Common myeloid progenitor, CD34-positive (primary cell): Measurements from ENCODE around the gene GPC4.

Experiments
- CTCF ChIA-PET: fragments of 350-600 bp; sonication (Branson Sonifier 250); formaldehyde crosslinking; loops from one replicate; lab custom pipeline; 2021; ENCODE audit warnings: antibody characterized with exemption; lab: Charles Lee
- POLR2A ChIA-PET: fragments of 350-600 bp; sonication (Branson Sonifier 250); formaldehyde crosslinking; loops from one replicate; lab custom pipeline; 2021; ENCODE audit warnings: antibody characterized with exemption; lab: Charles Lee
- DNase-seq, 3 donors: peaks; one replicate each; pipeline versions ENCODE4 v3.0.0 to v3.0.0-alpha.2; 2013
- H3K27ac ChIP-seq, 2 experiments: 1 replicate in 1 of 2; 2 replicates in 1 of 2; pipeline ENCODE4 v1.7.0; 2013; ENCODE audit warnings: inconsistent platforms in 2 of 2, low read length in 2 of 2, mild to moderate bottlenecking in 2 of 2, low read depth in 1 of 2, moderate library complexity in 1 of 2; ENCODE audit not compliant: severe bottlenecking in 2 of 2, insufficient read depth in 1 of 2, poor library complexity in 1 of 2
- H3K27me3 ChIP-seq, 5 experiments: replicated peaks in 2 of 5; 1 replicate in 3 of 5; 2 replicates in 2 of 5; pipeline versions ENCODE4 v1.6.1 to v1.7.0; 2013; ENCODE audit warnings: low read length in 4 of 5, mild to moderate bottlenecking in 2 of 5, moderate library complexity in 2 of 5, inconsistent platforms in 1 of 5; ENCODE audit not compliant: insufficient read depth in 5 of 5, control insufficient read depth in 4 of 5
- H3K36me3 ChIP-seq, 4 experiments: 1 replicate in 2 of 4; 2 replicates in 2 of 4; pipeline versions ENCODE4 v1.6.1 to v1.7.0; 2013; ENCODE audit warnings: low read length in 3 of 4, control low read depth in 1 of 4, mild to moderate bottlenecking in 1 of 4; ENCODE audit not compliant: control insufficient read depth in 4 of 4, insufficient read depth in 4 of 4
- H3K4me1 ChIP-seq, 4 experiments: 1 replicate in 3 of 4; 2 replicates in 1 of 4; pipeline versions ENCODE4 v1.6.1 to v1.7.1; 2013; ENCODE audit warnings: low read length in 3 of 4, mild to moderate bottlenecking in 3 of 4, control low read depth in 1 of 4, inconsistent platforms in 1 of 4, moderate library complexity in 1 of 4; ENCODE audit not compliant: control insufficient read depth in 4 of 4, insufficient read depth in 4 of 4; ENCODE audit errors: control extremely low read depth in 1 of 4
- H3K4me3 ChIP-seq, 7 experiments: 1 replicate in 4 of 7; 2 replicates in 3 of 7; pipeline versions ENCODE4 v1.5.1 to v1.7.0; 2013; ENCODE audit warnings: mild to moderate bottlenecking in 7 of 7, low read length in 6 of 7, moderate library complexity in 6 of 7, inconsistent platforms in 2 of 7, low read depth in 2 of 7, control low read depth in 1 of 7; ENCODE audit not compliant: insufficient read depth in 4 of 7, control insufficient read depth in 1 of 7; ENCODE audit errors: extremely low read depth in 1 of 7
- H3K9me3 ChIP-seq, 5 experiments: 1 replicate in 4 of 5; 2 replicates in 1 of 5; pipeline versions ENCODE4 v1.6.1 to v1.7.1; 2013; ENCODE audit warnings: low read length in 4 of 5, mild to moderate bottlenecking in 2 of 5, inconsistent platforms in 1 of 5, low read depth in 1 of 5, moderate library complexity in 1 of 5; ENCODE audit not compliant: control insufficient read depth in 4 of 5, insufficient read depth in 2 of 5; ENCODE audit errors: control extremely low read depth in 1 of 5
- whole genome bisulfite sequencing: methylation state at CpG from one replicate; pipeline ENCODE4 v1.1.5; 2013; ENCODE audit not compliant: insufficient coverage; 5-methylcytosine and 5-hydroxymethylcytosine counted together

The GPC4 gene

DNA sequence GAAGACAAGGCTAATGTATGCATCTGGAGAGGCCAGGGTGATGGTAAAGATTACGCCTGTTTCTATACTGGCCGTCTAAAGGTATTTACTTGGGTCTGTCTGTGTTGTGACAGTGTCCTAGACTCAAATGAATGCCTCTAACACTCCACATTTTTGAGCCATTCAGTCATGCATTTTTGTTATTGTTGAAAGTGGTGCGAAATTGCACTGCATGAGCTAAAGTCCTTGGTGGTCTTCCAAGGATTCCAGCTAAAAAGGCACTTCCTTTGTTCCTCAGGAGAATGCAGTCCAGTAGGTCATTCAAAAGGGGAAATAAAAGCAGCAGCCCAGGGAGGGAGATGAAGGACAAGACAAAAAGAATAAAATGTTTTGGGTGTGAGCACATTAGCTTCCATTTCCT, 3.0 kb downstream of the GPC4 start:
- CTCF ChIA-PET: no interaction called here
- peaks cover 0 to 21% (median 14%) of the 10 kb centered on the region in 4 experiments for H3K4me1 ChIP-seq
- 90% methylated on average over 3 of the region's 3 CpGs for WGBS

DNA sequence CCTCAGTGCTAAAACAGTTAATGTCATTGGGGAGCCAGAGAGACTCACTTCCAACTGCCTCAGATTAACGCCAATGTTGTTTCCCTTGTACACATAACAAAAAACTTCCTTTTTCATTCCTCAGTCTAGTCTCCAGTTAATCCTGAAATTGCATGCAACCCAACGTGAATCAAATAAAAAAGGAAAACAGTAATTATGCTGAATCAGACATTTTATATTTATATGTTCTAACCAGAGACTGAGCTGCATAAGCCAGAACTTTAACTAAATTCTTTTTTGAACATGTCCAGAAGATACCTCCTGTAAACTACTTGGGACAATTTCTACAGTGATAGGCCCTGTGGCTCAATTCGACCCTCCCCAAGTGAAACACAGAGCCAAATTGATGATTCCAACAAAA, 4.7 kb downstream of the GPC4 start:
- DNase-seq: no peak
- Histone ChIP-seq H3K4me3 (no peak overlapping the region), H3K4me1 (peaks cover 0 to 11% (median 9%) of the 10 kb centered on the region in 4 experiments), H3K27me3 (peaks cover 0 to 55% (median 15%) of the 10 kb centered on the region in 5 experiments), H3K27ac (no peak overlapping the region), H3K9me3 (peaks cover 0 to 7% (median 0%) of the 10 kb centered on the region in 5 experiments), H3K36me3 (no peaks in the 10 kb centered on the region)
- ChIA-PET CTCF (no interaction called here), POLR2A (no interaction called here)
- whole genome bisulfite sequencing: 71% methylated on average over 2 of the region's 3 CpGs

More for the DNA sequence above, 3.0 kb downstream of the GPC4 start:
- no peak overlapping the region for H3K4me3 ChIP-seq
- H3K27me3 ChIP-seq: peaks cover 6 to 72% (median 23%) of the 10 kb centered on the region in 5 experiments
- peaks cover 0 to 7% (median 0%) of the 10 kb centered on the region in 5 experiments for H3K9me3 ChIP-seq
- no peak overlapping the region for H3K27ac ChIP-seq
- H3K36me3 ChIP-seq: no peaks in the 10 kb centered on the region
- DNase-seq: no peak
- POLR2A ChIA-PET: no interaction called here

DNA sequence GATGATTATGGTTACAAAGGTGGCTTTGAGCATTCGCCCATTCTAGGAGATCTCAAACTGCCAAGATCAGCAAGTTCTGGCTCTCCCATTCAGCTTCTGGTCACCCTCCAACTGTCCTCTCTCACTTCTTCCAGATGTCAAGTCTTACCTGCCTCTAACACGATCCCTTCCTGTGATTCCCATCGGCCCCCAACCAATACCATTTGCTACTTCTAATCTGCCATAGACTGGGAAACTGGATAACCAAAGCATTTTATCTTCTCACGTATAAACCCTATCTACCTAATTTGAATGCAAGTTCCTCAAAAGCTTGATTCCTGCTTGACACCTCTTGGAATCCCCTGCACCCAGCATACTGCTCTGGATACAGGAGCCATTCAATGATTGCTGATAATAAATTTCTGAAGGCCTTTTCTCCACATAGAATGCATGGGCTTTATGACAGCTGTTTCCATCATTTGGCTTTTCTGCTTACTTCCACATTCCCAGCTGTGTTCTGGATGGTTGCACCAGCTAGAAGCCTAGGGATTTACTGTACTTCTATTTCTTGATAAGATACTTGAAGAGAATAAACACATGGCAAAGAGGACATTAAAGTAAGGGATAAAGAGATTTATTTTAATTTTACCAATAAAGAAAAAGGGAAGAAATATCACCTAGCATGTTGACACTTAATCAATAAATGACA, 9.6 kb downstream of the GPC4 start:
- Histone ChIP-seq H3K4me1 (no peaks in the 10 kb centered on the region), H3K9me3 (no peaks in the 10 kb centered on the region), H3K27me3 (peaks cover 0 to 11% (median 2%) of the 10 kb centered on the region in 5 experiments), H3K27ac (no peak overlapping the region), H3K36me3 (no peaks in the 10 kb centered on the region), H3K4me3 (no peak overlapping the region)
- POLR2A ChIA-PET: no interaction called here
- DNase-seq: no peak
- CTCF ChIA-PET: no interaction called here
- 79% methylated on average over 4 of the region's 4 CpGs for WGBS

DNA sequence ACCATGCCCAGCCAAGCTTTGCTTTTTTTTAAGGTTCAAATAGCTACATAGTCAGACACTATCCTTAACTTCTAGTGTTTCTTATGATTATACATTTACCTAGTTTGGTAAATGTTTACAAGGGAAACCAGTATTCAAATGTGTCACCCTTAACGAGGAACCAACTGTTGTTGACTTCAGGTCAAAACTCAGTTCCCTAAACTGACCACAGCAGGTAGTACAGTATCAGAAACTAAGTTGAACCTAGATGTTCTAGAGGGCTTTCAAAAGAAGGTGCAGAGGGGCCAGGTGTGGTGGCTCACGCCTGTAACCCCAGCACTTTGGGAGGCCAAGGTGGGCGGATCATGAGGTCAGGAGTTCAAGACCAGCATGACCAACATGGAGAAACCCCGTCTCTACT, 11.3 kb downstream of the GPC4 start:
- 79% methylated on average over 4 of the region's 4 CpGs for WGBS
- no peak for DNase-seq
- CTCF ChIA-PET: no interaction called here

DNA sequence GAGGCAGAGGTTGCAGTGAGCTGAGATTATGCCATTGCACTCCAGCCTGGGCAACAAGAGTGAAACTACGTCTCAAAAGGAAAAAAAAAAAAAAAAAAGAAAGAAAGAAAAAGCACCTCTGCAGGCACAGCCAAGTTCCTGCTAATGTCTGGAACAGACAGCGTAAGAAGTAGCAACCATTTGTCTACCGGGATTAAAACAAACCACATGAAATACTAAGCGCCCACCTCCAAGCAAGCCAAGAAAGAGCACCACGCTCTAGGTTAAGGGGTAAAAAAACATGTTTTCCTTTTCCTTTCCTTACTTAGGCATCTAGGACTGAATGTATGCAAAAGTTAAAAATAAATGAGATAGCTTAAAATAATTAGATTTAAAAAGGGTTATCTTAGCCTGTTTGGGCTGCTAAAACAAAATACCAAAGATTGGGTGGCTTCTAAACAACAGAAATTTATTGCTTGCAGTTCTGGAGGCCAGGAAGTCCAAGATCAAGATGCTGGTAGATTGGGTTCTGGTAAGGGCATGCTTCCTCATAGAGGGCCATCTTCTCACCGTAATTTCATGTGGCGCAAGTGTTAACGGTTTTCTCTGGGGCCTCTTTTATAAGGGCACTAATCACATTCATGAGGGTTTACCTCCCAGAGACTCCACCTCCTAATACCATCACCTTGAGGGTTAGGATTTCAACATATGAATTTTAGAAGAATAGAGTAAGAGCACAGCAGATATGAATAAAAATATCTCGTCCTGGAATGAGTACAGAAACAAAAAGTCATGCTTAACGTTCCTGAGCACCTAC, 12.3 kb downstream of the GPC4 start:
- 76% methylated on average over 4 of the region's 10 CpGs for WGBS
- no peak overlapping the region for H3K4me3 ChIP-seq
- H3K9me3 ChIP-seq: no peaks in the 10 kb centered on the region
- ChIA-PET CTCF (no interaction called here), POLR2A (no interaction called here)
- H3K4me1 ChIP-seq: no peaks in the 10 kb centered on the region
- no peaks in the 10 kb centered on the region for H3K36me3 ChIP-seq
- no peak for DNase-seq
- H3K27me3 ChIP-seq: peaks cover 0 to 2% (median 0%) of the 10 kb centered on the region in 5 experiments
- no peak overlapping the region for H3K27ac ChIP-seq

More for the DNA sequence above, 11.3 kb downstream of the GPC4 start:
- POLR2A ChIA-PET: no interaction called here
- Histone ChIP-seq H3K4me3 (no peak overlapping the region), H3K36me3 (no peaks in the 10 kb centered on the region), H3K9me3 (no peaks in the 10 kb centered on the region), H3K27me3 (peaks cover 0 to 2% (median 0%) of the 10 kb centered on the region in 5 experiments), H3K4me1 (no peaks in the 10 kb centered on the region), H3K27ac (no peak overlapping the region)

DNA sequence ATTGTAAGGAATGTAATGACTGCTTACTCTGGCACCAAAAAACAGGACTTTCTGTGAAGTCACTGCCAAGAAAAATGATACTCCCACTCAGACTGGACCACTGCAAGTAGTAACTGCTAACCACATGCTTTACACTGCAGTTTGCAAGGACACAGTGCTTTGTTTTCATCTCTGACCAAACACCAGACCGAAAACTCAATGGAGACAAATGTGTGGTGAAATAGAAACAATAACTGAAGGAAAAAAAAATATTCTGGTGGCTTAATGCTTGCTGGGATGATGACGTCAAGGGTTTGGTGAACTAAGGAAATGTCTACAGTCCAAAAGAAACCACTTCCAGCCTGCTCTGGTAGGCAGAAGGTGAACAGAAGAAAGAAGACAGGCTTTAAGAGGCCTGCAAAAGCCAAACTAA, 13.2 kb downstream of the GPC4 start:
- Histone ChIP-seq H3K4me1 (no peaks in the 10 kb centered on the region), H3K27ac (no peak overlapping the region), H3K9me3 (no peaks in the 10 kb centered on the region), H3K27me3 (peaks cover 0 to 2% (median 0%) of the 10 kb centered on the region in 5 experiments), H3K36me3 (no peaks in the 10 kb centered on the region), H3K4me3 (no peak overlapping the region)
- no peak for DNase-seq
- ChIA-PET POLR2A (no interaction called here), CTCF (no interaction called here)
- 75% methylated on average over 2 of the region's 2 CpGs for WGBS

DNA sequence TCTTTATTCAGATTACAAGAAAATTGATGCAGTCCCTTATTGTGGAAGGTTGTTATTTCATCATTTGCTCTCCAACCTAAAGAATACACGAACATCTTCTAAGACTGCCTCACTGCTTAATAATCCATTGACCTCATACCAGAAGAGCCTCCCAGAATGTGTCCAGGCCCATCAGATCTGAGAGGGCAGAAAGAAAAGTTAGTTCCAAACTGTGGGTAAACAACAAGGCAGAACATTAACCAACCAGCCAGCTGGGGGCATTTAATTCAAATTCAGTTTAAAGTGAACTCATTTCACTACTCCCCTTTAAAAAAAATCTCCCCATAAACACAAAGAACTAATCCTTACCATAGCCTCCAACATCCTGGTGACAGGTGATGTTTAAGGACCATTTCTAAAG, 13.8 kb downstream of the GPC4 start:
- Histone ChIP-seq H3K36me3 (no peaks in the 10 kb centered on the region), H3K9me3 (no peaks in the 10 kb centered on the region), H3K4me3 (no peak overlapping the region), H3K27me3 (peaks cover 0 to 2% (median 0%) of the 10 kb centered on the region in 5 experiments), H3K4me1 (no peaks in the 10 kb centered on the region), H3K27ac (no peak overlapping the region)
- ChIA-PET CTCF (no interaction called here), POLR2A (no interaction called here)
- DNase-seq: no peak
- WGBS: no CpG with 5 or more reads among the region's 1 CpG
